ES-I3 (cell line): ENCODE results near the gene TOX3.

Source experiments
- H3K36me3 ChIP-seq: 2 replicates; pipeline ENCODE4 v1.6.1; 2013; ENCODE audit warnings: mild to moderate bottlenecking, low read length, control low read depth, moderate library complexity; ENCODE audit not compliant: insufficient read depth
- H3K4me1 ChIP-seq: 2 replicates; pipeline ENCODE4 v1.6.1; 2013; ENCODE audit warnings: mild to moderate bottlenecking, control low read depth, low read length; ENCODE audit not compliant: insufficient read depth
- H3K9ac ChIP-seq: 2 replicates; pipeline ENCODE4 v1.6.1; 2013; ENCODE audit warnings: low read depth, mild to moderate bottlenecking, low read length, moderate library complexity
- H3K9me3 ChIP-seq: 2 replicates; pipeline ENCODE4 v1.6.1; 2013; ENCODE audit warnings: mild to moderate bottlenecking, low read length, moderate library complexity; ENCODE audit not compliant: control insufficient read depth, insufficient read depth

TOX3 gene

GRCh38 chr16:52553322-52553721 lies 6.4 kb upstream of the TOX3 start:
- no peaks in the 10 kb centered on the region for H3K9me3 ChIP-seq
- no peaks in the 10 kb centered on the region for H3K36me3 ChIP-seq
- H3K9ac ChIP-seq: no peak overlapping the region
- peaks cover 5% of the 10 kb centered on the region; the same call in 1 of the 2 replicates for H3K4me1 ChIP-seq

GRCh38 chr16:52552643-52553042 lies 5.7 kb upstream of the TOX3 start:
- H3K4me1 ChIP-seq: peaks cover 8% of the 10 kb centered on the region; the same call in 1 of the 2 replicates
- no peaks in the 10 kb centered on the region for H3K9me3 ChIP-seq
- no peak overlapping the region for H3K9ac ChIP-seq
- no peaks in the 10 kb centered on the region for H3K36me3 ChIP-seq

GRCh38 chr16:52549011-52549692 lies 2.2 kb upstream of the TOX3 start:
- H3K4me1 ChIP-seq: peaks cover 14% of the 10 kb centered on the region
- H3K9me3 ChIP-seq: no peaks in the 10 kb centered on the region
- H3K9ac ChIP-seq: no peak overlapping the region
- no peaks in the 10 kb centered on the region for H3K36me3 ChIP-seq

- no peaks in the 10 kb centered on the region for H3K9me3 ChIP-seq
- H3K9ac ChIP-seq: peak overlapping the region; percentile 4; the same call in 1 of the 2 replicates
- peaks cover 14% of the 10 kb centered on the region for H3K4me1 ChIP-seq
- H3K36me3 ChIP-seq: no peaks in the 10 kb centered on the region
Observed at GRCh38 chr16:52548261-52549010, 1.5 kb upstream of the TOX3 start.

GRCh38 chr16:52547834-52548215 lies 882 bp upstream of the TOX3 start:
- Histone ChIP-seq H3K4me1 (peaks cover 14% of the 10 kb centered on the region), H3K9me3 (no peaks in the 10 kb centered on the region), H3K36me3 (no peaks in the 10 kb centered on the region), H3K9ac (peak overlapping the region; percentile 37)

- H3K9me3 ChIP-seq: no peaks in the 10 kb centered on the region
- H3K36me3 ChIP-seq: no peaks in the 10 kb centered on the region
- H3K4me1 ChIP-seq: peaks cover 14% of the 10 kb centered on the region
- H3K9ac ChIP-seq: peak overlapping the region; percentile 74
Observed at GRCh38 chr16:52546291-52547003, 496 bp downstream of the TOX3 start.

GRCh38 chr16:52545898-52546266 lies 1.1 kb downstream of the TOX3 start:
- Histone ChIP-seq H3K9me3 (no peaks in the 10 kb centered on the region), H3K36me3 (no peaks in the 10 kb centered on the region), H3K9ac (peak overlapping the region; percentile 74), H3K4me1 (peaks cover 14% of the 10 kb centered on the region)

- no peaks in the 10 kb centered on the region for H3K36me3 ChIP-seq
- H3K4me1 ChIP-seq: peaks cover 14% of the 10 kb centered on the region
- peak overlapping the region; percentile 74 for H3K9ac ChIP-seq
- no peaks in the 10 kb centered on the region for H3K9me3 ChIP-seq
Observed at GRCh38 chr16:52545222-52545897, 1.6 kb downstream of the TOX3 start.

GRCh38 chr16:52544703-52545102 lies 2.2 kb downstream of the TOX3 start:
- no peaks in the 10 kb centered on the region for H3K9me3 ChIP-seq
- peaks cover 14% of the 10 kb centered on the region for H3K4me1 ChIP-seq
- peak overlapping the region; percentile 74; the same call in 1 of the 2 replicates for H3K9ac ChIP-seq

GRCh38 chr16:52543654-52544053 lies 3.3 kb downstream of the TOX3 start:
- Histone ChIP-seq H3K9me3 (no peaks in the 10 kb centered on the region), H3K9ac (no peak overlapping the region), H3K36me3 (no peaks in the 10 kb centered on the region), H3K4me1 (peaks cover 9% of the 10 kb centered on the region)

More at GRCh38 chr16:52544703-52545102, 2.2 kb downstream of the TOX3 start:
- no peaks in the 10 kb centered on the region for H3K36me3 ChIP-seq

- Histone ChIP-seq H3K9me3 (no peaks in the 10 kb centered on the region), H3K9ac (no peak overlapping the region), H3K4me1 (peaks cover 6% of the 10 kb centered on the region), H3K36me3 (no peaks in the 10 kb centered on the region)
Observed at GRCh38 chr16:52540910-52541309, 6.0 kb downstream of the TOX3 start.

GRCh38 chr16:52539191-52539590 lies 7.8 kb downstream of the TOX3 start:
- Histone ChIP-seq H3K9me3 (no peaks in the 10 kb centered on the region), H3K4me1 (no peaks in the 10 kb centered on the region; the same call in 1 of the 2 replicates), H3K9ac (no peak overlapping the region), H3K36me3 (no peaks in the 10 kb centered on the region)

GRCh38 chr16:52538511-52538910 lies 8.4 kb downstream of the TOX3 start:
- Histone ChIP-seq H3K36me3 (no peaks in the 10 kb centered on the region), H3K9me3 (no peaks in the 10 kb centered on the region), H3K4me1 (peaks cover 5% of the 10 kb centered on the region; the same call in 1 of the 2 replicates), H3K9ac (no peak overlapping the region)

- H3K4me1 ChIP-seq: peaks cover 5% of the 10 kb centered on the region; the same call in 1 of the 2 replicates
- no peak overlapping the region for H3K9ac ChIP-seq
- H3K9me3 ChIP-seq: no peaks in the 10 kb centered on the region
- H3K36me3 ChIP-seq: no peaks in the 10 kb centered on the region
Observed at GRCh38 chr16:52537516-52537915, 9.4 kb downstream of the TOX3 start.
